NAMALWA (cell line): ENCODE results near the gene SLC3A2.

ENCODE experiments used
- DNase-seq: peaks from one replicate; pipeline ENCODE4 v3.0.0-alpha.2; 2015; ENCODE audit warnings: low spot score

SLC3A2 gene

DNA sequence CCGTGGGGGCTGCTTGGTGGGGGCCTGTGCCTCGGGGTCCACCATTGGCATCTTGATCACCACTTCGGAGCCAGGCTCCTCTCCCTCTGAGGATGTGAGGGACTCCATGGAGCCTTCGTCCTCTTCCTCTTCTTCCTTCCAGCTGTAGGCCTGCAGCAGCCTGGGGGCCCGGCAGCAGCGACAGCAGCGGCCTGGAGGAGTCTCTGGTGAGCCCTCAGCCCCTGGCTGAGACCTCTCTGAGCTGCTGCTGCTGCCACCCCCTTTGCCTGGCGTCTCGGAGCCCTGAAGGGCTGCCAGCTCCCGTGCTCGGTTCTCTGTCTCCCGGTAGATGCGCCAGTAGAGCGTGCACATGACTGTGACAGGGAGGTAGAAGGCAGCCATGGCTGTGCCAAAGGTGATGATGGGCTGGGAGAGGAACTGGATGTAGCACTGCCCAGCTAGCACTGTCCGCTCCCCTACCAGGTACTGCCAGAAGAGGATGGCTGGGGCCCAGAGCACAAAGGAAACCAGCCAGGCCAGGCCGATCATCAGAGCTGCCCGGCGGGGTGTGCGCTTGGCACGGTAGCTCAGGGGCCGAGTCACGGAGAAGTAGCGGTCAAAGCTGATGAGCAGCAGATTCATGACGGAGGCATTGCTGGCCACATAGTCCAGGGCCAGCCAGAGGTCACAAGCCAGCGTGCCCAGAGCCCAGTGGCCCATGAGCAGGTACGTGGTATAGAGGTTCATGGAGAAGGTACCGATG lies 29.6 kb downstream of the SLC3A2 start:
- DNase-seq = no peak

DNA sequence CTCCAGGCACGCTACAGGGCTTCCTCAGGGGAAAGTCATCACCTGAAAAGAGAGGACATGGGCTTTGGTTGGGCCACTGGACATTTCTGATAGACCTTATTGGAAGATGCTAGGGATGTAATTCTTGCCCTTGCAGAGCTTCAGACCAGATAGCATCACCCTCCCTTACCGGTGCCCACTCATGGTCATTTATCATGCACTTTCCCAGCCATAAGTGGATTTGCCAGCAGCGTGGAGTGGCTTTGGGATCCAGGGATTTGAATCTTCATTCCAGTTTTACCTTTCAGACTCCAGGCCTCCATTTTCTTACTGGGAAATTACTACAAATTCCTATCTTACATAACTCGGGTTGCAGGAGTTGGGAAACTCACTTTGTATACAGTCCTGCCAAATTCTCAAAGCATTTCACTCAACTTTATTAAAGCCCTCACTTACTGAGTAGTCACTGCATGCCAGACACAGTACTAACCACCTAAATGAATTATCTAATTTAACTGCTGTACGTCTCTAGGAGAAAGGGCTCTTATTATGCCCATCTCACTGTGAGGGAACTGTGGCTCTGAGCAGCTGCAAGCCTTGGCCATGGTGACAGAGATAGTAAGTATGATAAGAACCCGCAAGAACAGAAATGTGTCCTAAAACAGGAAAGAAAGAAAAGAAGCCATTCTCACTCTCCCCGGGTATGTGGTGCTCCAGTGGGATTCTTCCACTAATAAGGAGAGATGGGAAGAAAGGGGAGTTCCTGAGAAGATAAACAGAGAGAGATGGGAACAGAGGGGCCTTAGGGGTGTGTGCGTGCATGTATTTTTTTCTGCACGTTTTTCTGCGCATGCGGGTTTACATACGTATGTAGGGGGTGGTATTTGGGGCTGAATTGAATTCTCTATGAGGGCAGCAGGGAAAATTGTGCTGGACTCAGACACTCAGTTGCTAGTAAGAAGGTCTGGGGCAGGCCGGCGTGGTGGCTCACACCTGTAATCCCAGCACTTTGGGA lies 30.7 kb downstream of the SLC3A2 start:
- no peak for DNase-seq

- DNase-seq = no peak
Measured at GRCh38 chr11:62912268-62912667, 31.6 kb downstream of the SLC3A2 start.

DNA sequence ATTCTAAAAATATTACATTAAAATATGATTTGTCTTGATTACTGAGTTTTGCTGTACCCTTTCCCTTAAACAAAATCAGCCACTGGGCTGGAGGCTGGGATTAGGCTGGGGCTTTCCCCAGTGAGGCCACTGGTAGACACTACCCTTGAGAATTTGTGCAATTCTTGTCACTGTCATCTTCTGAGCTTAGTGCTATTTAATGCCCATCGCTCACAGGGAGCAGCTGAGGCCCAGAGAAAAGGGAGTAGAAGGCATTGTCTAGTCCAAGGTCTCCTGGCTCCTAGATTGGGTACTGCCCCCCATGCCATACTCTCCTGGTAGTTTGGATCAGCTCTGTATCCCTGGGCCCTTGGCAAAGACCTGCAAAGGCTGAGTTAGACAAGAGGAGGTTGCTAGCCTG lies 33.7 kb downstream of the SLC3A2 start:
- no peak for DNase-seq

DNA sequence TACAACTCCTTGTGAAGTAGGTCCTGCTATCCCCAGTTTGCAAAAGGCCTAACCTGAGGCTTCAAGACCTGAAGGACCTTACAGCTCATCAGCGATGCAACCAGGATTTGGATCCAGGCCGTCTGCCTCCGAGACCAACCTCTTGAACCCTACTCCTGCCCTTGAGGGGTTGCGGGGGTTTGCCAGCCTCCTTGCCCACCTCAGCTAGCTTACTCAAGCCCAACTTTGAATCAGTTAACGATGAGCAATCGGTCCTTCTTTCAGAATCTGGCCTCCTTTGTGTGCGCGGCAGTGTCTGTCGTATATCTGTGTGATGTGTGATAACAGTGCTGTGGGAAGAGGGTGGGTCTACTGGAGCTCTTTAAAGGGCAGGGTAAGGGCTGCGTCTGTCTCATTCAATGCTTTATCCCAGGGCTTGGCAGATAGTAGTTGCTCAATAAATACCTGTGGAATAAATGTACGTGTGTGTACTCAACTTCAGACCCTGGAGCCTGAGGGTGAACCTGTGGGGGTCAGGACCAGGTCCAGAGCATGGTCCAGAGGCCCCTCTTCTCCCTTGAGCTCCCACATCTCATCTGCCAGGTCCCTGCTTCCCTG lies 37.3 kb downstream of the SLC3A2 start:
- DNase-seq = no peak

DNA sequence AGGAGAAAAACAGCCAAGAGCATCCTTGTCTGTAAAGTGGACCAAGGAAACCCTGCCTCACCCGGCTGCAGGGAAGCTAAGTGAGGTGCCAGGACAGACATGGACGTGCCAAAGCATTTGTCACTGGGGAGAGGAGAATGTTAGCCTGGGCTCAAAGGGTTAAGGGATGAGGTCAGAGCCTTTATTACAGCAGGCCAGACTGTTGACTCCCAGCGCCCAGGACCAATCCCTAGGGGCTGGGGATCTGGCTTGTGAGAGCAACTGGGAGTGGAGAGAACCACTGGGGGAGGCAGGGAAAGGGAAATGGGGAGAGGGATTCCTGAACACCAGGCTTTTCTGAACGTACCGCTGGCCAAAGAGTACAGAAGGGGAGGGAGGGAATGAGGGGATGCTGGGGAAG lies 37.8 kb downstream of the SLC3A2 start:
- DNase-seq = no peak

DNA sequence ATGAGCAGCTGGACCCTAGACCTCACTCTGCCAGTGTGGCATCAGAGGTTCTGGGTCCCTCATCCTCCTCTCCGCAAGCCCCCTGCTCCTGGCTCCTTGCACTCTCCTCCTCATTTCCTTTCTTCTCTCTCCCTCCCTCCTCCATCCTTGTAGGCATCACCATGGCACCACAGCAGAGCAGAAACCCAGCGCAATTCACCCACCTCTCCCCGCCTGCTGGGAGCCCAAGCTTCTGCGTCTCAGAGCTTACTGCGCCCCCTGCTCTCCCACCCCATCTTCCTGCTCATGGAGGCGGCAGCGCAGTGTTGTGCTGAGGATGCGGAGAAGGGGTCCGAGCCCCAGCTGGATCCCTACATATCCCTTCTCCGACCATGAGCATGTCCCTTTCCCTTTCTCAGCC lies 38.8 kb downstream of the SLC3A2 start:
- no peak for DNase-seq

DNA sequence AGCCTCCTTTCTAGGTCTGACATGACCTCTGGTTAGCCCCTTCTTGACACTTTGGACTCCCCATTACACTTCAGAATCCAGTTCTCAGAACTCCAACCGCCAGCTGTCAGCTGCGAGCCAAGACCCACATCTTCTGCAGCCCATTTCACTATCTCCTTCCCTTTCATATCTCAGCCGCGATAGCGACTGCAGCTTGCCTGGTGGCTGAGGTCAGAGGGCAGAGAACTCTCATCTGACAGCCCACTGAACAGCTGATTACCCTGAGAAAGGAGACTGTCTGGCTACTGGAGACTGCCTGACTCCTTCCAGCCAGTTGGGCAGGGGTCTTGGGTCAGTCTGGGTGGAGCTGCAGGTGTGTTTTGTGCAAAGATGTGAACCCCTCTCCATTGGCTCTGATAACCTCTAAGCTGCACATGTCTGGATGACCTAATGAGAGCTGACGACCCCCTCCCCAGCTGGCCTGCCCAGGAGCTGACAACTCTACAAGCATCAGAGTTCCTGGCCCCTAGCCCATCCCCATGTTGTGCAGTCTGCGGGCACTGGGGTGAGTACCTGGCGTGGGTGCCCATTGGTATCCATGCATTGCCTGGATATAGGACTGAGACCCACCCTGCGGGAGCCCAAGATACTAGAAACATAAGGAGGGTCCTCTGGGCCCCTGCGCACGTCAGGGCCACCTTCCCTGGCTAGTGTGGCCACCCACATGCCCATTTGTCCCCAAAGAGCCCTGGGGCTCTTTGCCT lies 39.4 kb downstream of the SLC3A2 start:
- DNase-seq = no peak

- no peak for DNase-seq
Measured at GRCh38 chr11:62921201-62921572, 40.5 kb downstream of the SLC3A2 start, which contains the start of gene CHRM1. CHRM1 (minus strand) TSS chr11:62921363; CDS start chr11:62911100, 10,263 bp downstream.

DNA sequence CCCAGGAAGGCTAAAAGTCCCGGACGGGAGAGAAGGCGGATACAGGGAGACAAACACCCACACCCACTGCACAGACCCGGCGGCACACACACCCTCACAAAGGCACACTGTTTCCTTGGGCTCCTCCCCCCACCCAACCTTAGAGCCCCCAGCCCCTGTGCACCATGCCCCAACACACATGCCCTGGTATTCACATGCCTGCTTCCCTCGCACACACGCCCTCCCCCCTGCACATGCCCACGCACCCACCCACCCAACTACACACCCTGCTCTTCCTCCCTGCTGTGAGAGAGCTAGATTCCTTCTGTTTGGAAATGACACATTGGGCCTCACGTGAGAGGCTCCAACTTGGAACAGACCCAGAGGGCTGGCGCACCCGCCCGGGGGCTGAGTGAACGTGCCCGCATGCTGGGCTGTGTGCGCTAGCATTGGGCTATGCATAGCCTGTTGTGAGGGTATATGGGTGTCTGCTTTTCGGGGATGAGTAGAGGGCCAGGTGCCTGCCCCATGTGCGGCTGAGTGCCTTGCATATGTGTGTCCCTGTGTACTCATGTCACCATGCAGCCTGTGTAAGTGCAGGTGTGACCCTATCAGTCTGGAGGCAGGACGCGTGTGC lies 41.0 kb downstream of the SLC3A2 start:
- peak; percentile 34 for DNase-seq

- DNase-seq = no peak
Measured at GRCh38 chr11:62922189-62922589, 41.5 kb downstream of the SLC3A2 start.

GRCh38 chr11:62922653-62923431 lies 42.1 kb downstream of the SLC3A2 start:
- DNase-seq = no peak

DNA sequence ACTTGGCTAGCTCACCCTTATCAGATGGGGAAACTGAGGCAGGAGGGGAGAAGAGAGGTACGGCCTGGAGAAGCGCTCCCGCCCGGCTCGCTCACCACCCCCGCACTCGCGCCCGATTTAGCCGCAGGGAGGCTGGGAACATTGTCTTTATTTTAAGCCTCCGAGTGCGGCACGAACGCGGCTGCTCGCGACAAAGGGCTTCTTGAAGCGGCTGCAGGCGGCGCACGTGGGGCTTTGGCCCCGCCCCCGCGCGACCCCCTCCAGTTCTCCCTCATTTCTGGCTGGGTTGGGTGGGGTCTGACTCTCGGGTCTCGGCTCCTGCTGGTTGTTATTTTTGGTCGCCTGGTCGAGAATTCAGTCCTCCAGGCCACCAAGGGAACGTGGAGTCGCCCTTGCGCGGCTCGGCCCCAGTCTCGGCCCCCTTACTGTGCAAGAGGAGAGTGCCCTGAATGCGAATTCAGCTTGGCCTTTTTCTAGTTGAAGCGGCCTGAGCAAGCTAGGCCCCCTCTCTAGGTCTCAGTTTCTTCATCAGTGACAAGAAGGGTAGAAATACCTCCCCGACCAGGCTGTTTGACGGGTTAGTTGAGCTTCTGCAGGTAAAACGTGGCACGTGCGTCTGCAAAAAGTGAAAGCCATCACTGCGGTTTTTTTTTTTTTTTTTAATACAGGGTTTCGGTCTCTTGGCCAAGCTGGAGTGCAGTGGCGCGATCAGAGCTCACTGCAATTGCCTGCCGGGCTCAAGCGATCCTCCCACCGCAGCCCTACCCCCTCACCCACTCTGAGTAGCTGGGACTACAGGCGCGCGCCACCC lies 43.1 kb downstream of the SLC3A2 start:
- peak; percentile 40 for DNase-seq

- DNase-seq = no peak
Measured at GRCh38 chr11:62925308-62925707, 44.6 kb downstream of the SLC3A2 start.

- no peak for DNase-seq
Measured at GRCh38 chr11:62925745-62926679, 45.3 kb downstream of the SLC3A2 start.

GRCh38 chr11:62926680-62927455 lies 46.2 kb downstream of the SLC3A2 start:
- DNase-seq = no peak

DNA sequence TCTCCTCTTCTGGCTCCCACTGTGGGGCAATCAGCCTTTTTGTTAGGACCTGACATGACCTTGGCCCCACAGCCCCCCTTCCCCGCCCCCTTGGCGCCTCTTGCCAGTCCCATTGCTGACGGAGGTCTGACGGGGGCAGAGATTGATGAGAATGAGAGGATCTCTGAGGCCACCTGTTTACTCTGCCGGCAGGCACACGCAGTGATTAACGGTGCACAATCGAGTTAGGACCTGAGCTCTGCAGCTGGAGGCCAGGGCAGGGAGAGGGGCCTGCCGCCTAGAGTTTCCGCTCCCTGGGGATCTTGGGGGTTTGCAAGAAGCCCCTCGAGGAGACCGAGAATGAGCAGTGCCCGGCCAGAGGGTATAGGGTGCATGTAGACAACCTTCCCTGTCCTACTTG lies 47.3 kb downstream of the SLC3A2 start:
- no peak for DNase-seq

DNA sequence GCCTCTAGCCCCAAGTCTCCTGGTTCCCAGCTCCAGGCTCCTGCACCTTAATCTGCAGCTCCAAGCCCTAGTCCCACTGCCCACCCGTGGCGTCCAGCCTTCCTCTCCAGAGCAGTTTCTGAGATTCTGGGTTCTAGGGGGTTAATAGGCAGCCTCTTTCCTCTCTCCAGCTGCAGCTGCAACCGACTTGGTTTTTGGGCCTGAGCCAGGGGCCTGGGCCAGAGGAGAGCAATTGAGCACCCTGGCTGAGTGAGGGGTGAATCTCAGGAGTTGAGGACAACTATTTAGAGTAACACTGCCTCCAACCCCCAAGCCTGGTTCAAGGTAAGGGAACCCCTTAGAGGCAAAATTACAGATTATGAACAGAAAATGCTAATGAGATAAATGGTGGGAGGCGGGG lies 49.5 kb downstream of the SLC3A2 start:
- DNase-seq = no peak
